Trophoblast cell (in vitro differentiated cells and primary cell): ENCODE data around the gene NLK.

ENCODE experiments used
- DNase-seq, 2 donors: peaks; one replicate each; pipeline ENCODE4 v3.0.0-alpha.2; 2016
- H2AFZ ChIP-seq: 2 replicates; pipeline ENCODE4 v1.6.1; 2013; ENCODE audit warnings: low read length, moderate library complexity, mild to moderate bottlenecking; ENCODE audit not compliant: insufficient read depth, poor library complexity
- H2AK5ac ChIP-seq: 2 replicates; pipeline ENCODE4 v1.6.1; 2013; ENCODE audit warnings: mild to moderate bottlenecking, low read length
- H2BK120ac ChIP-seq: 2 replicates; pipeline ENCODE4 v1.6.1; 2013; ENCODE audit warnings: low read length, mild to moderate bottlenecking, moderate library complexity; ENCODE audit not compliant: insufficient read depth, poor library complexity
- H2BK12ac ChIP-seq: 2 replicates; pipeline ENCODE4 v1.6.1; 2013; ENCODE audit warnings: mild to moderate bottlenecking, low read length, moderate library complexity
- H2BK5ac ChIP-seq: 2 replicates; pipeline ENCODE4 v1.6.1; 2013; ENCODE audit warnings: low read length, low read depth, moderate library complexity, mild to moderate bottlenecking; ENCODE audit not compliant: poor library complexity
- H3K14ac ChIP-seq: 2 replicates; pipeline ENCODE4 v1.6.1; 2013; ENCODE audit warnings: mild to moderate bottlenecking, low read length
- H3K18ac ChIP-seq: 2 replicates; pipeline ENCODE4 v1.6.1; 2013; ENCODE audit warnings: mild to moderate bottlenecking, low read length
- H3K23ac ChIP-seq: 2 replicates; pipeline ENCODE4 v1.6.1; 2013; ENCODE audit warnings: low read length
- H3K27ac ChIP-seq: 2 replicates; pipeline ENCODE4 v1.5.1; 2013; ENCODE audit warnings: low read depth, mild to moderate bottlenecking, inconsistent platforms, low read length, moderate library complexity
- H3K27me3 ChIP-seq: 2 replicates; pipeline ENCODE4 v1.6.1; 2013; ENCODE audit warnings: inconsistent platforms, mild to moderate bottlenecking, low read length, moderate library complexity; ENCODE audit not compliant: insufficient read depth
- H3K36me3 ChIP-seq, 2 experiments: 1 replicate in 1 of 2; 2 replicates in 1 of 2; pipeline ENCODE4 v1.6.1; 2013; ENCODE audit warnings: low read length in 2 of 2, mild to moderate bottlenecking in 2 of 2, moderate library complexity in 1 of 2; ENCODE audit not compliant: insufficient read depth in 2 of 2, control insufficient read depth in 1 of 2
- H3K4ac ChIP-seq: 2 replicates; pipeline ENCODE4 v1.6.1; 2013; ENCODE audit warnings: low read depth, mild to moderate bottlenecking, low read length, moderate library complexity
- H3K4me1 ChIP-seq, 2 experiments: 1 replicate in 1 of 2; 2 replicates in 1 of 2; pipeline ENCODE4 v1.6.1; 2013; ENCODE audit warnings: low read length in 2 of 2, mild to moderate bottlenecking in 2 of 2, moderate library complexity in 1 of 2; ENCODE audit not compliant: insufficient read depth in 2 of 2, control insufficient read depth in 1 of 2
- H3K4me2 ChIP-seq: 2 replicates; pipeline ENCODE4 v1.6.1; 2013; ENCODE audit warnings: inconsistent platforms, mild to moderate bottlenecking, low read length, moderate library complexity
- H3K4me3 ChIP-seq: 2 replicates; pipeline ENCODE4 v1.5.1; 2013; ENCODE audit warnings: mild to moderate bottlenecking, low read depth, low read length, inconsistent platforms
- H3K79me1 ChIP-seq: one replicate; pipeline ENCODE4 v1.6.1; 2013; ENCODE audit warnings: low read length
- H3K79me2 ChIP-seq: 2 replicates; pipeline ENCODE4 v1.6.1; 2013; ENCODE audit warnings: low read length, mild to moderate bottlenecking; ENCODE audit not compliant: control insufficient read depth, insufficient read depth, poor library complexity
- H3K9ac ChIP-seq: 2 replicates; pipeline ENCODE4 v1.6.1; 2013; ENCODE audit warnings: mild to moderate bottlenecking, low read length
- H3K9me3 ChIP-seq: 2 replicates; pipeline ENCODE4 v1.6.1; 2013; ENCODE audit warnings: low read depth, mild to moderate bottlenecking, control low read depth, inconsistent platforms, low read length; ENCODE audit not compliant: insufficient read depth
- H4K12ac ChIP-seq: 2 replicates; pipeline ENCODE4 v1.6.1; 2013; ENCODE audit warnings: low read depth, mild to moderate bottlenecking, low read length, moderate library complexity
- H4K8ac ChIP-seq: 2 replicates; pipeline ENCODE4 v1.6.1; 2013; ENCODE audit warnings: low read depth, mild to moderate bottlenecking, low read length, moderate library complexity
- H4K91ac ChIP-seq: one replicate; pipeline ENCODE4 v1.6.1; 2013; ENCODE audit warnings: low read depth, mild to moderate bottlenecking, low read length, moderate library complexity
- WGBS: extraction: QIAGEN DNeasy Blood & Tissue Kit; methylation state at CpG from one replicate; pipeline ENCODE4 v1.1.7; 2013; ENCODE audit warnings: missing lambda C conversion rate; ENCODE audit not compliant: insufficient read length, insufficient coverage; ENCODE audit errors: extremely low coverage; 5-methylcytosine and 5-hydroxymethylcytosine counted together

NLK gene

DNA sequence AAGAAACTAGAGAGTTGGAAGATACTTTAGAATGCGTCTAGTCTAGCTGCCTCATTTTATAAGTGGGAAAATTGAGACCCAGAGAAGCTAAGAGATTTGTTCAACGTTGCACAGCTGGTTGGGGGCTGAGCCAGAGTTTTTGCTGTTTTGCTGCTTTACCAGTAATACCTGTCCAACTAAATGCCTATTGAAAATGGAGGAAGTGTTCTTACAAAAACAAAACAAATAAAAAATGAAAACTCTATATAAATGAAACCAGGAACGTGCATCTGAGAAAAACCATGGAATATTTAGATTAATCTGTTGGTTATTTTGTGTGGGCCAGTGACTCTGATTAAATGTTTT lies 13.8 kb downstream of the NLK start:
- Histone ChIP-seq H2AK5ac (no peak overlapping the region), H3K9me3 (no peaks in the 10 kb centered on the region), H2BK12ac (no peak overlapping the region), H3K27me3 (no peaks in the 10 kb centered on the region), H3K4me3 (no peak overlapping the region), H2BK120ac (no peak overlapping the region), H3K27ac (no peak overlapping the region), H3K4me2 (no peak overlapping the region), H3K9ac (no peak overlapping the region), H2AFZ (no peak overlapping the region), H3K18ac (no peak overlapping the region), H3K23ac (no peak overlapping the region), H4K91ac (no peak overlapping the region), H2BK5ac (no peak overlapping the region), H3K36me3 (peaks cover 1 to 2% of the 10 kb centered on the region in 2 experiments), H3K79me1 (no peaks in the 10 kb centered on the region), H4K8ac (no peak overlapping the region), H4K12ac (no peak overlapping the region), H3K4me1 (no peaks in the 10 kb centered on the region), H3K4ac (no peak overlapping the region), H3K79me2 (peaks cover 4% of the 10 kb centered on the region), H3K14ac (no peak overlapping the region)
- no peak for DNase-seq
- no CpG with 5 or more reads among the region's 3 CpGs for WGBS

DNA sequence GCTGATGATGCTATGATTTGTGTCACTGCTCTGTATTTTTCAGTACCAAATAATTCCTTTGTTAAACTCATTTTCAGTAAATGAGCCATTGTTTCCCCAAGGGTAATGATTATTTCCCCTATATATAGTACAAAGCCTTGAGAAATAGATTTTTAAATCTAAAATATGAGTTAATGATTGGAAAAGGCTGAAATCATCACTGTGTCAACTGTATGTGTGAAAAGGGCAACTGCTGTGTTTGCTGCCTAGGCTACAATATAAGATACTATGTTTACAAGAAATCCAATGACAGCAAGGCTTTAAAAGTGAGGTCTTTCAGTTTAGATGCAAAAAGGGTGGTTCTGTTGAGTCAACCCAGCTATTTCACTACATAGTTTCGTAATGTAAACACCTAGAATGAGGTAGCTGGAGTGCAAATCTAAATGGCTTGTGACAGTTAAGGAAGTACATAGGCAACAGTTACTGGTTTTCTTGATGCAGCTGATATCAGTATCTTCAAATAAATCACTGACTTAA lies 15.3 kb downstream of the NLK start:
- Histone ChIP-seq H3K23ac (no peak overlapping the region), H3K4me3 (no peak overlapping the region), H4K91ac (no peak overlapping the region), H4K8ac (no peak overlapping the region), H3K27ac (no peak overlapping the region), H3K4me2 (no peak overlapping the region), H2BK12ac (no peak overlapping the region), H2BK120ac (no peak overlapping the region), H3K18ac (no peak overlapping the region), H3K79me1 (no peaks in the 10 kb centered on the region), H3K9ac (no peak overlapping the region), H2BK5ac (no peak overlapping the region), H3K79me2 (peaks cover 4% of the 10 kb centered on the region), H3K9me3 (no peaks in the 10 kb centered on the region), H4K12ac (no peak overlapping the region), H2AK5ac (no peak overlapping the region), H3K14ac (no peak overlapping the region), H3K36me3 (peaks cover 1 to 3% of the 10 kb centered on the region in 2 experiments), H3K4me1 (no peaks in the 10 kb centered on the region), H3K27me3 (no peaks in the 10 kb centered on the region), H3K4ac (no peak overlapping the region), H2AFZ (no peak overlapping the region)
- peak in 1 of 2 donors; percentile 26 for DNase-seq
- no CpG with 5 or more reads among the region's 1 CpG for WGBS

DNA sequence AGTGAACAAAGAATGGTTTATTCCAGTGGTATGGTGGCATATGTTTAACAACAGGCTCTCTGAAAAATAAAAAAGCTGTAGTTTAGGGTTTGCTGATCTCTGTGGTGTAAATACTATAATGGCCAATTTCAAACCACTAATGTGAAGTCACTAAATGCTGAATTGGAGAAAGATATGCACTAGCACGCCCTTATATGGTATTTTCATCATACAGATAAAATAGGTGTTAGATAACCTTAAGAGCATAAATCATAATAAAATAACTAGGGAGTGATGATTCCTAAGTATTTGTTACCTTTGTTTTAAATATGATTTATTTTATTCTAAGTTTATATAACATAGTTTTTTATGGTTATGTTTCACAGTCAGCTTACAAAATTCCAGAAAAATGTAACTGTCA lies 17.2 kb downstream of the NLK start:
- no peak overlapping the region for H2AK5ac ChIP-seq
- no peak overlapping the region for H2BK12ac ChIP-seq
- H3K79me1 ChIP-seq = no peaks in the 10 kb centered on the region
- no CpG with 5 or more reads among the region's 1 CpG for WGBS
- no peaks in the 10 kb centered on the region for H3K27me3 ChIP-seq
- no peaks in the 10 kb centered on the region for H3K9me3 ChIP-seq
- H3K23ac ChIP-seq = no peak overlapping the region
- H3K79me2 ChIP-seq = peaks cover 4% of the 10 kb centered on the region
- no peak overlapping the region for H3K4ac ChIP-seq
- no peak overlapping the region for H3K9ac ChIP-seq
- H4K12ac ChIP-seq = no peak overlapping the region
- no peak overlapping the region for H2AFZ ChIP-seq
- H3K4me3 ChIP-seq = no peak overlapping the region
- H3K36me3 ChIP-seq = peaks cover 1 to 4% of the 10 kb centered on the region in 2 experiments
- no peak for DNase-seq
- no peak overlapping the region for H2BK120ac ChIP-seq
- H3K14ac ChIP-seq = no peak overlapping the region
- H3K27ac ChIP-seq = no peak overlapping the region
- no peak overlapping the region for H2BK5ac ChIP-seq
- H4K8ac ChIP-seq = no peak overlapping the region
- H3K4me1 ChIP-seq = no peaks in the 10 kb centered on the region
- no peak overlapping the region for H3K4me2 ChIP-seq
- no peak overlapping the region for H3K18ac ChIP-seq
- H4K91ac ChIP-seq = no peak overlapping the region

DNA sequence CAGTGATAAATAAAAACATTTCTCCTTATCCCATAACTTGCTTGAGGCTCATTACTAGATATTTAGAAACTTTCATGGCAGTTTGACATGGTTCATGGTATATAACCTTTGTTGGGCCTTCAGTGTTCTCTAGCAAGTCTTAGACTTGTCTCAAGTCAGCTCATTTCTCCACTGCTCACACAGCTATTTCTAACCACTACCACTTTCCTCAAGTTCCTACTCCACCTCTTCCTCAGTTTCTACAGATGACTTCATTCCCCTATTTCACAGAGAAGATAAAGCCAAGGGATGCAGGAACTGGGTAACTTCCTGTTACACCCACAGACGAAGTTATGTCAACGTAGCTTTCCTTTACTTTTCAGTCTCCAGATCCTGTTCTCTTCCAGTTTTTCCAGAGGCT lies 23.2 kb downstream of the NLK start:
- H3K14ac ChIP-seq = no peak overlapping the region

More for the DNA sequence above, 23.2 kb downstream of the NLK start:
- no peak overlapping the region for H3K9ac ChIP-seq
- no peak overlapping the region for H2BK5ac ChIP-seq
- no peak overlapping the region for H4K8ac ChIP-seq
- H3K79me2 ChIP-seq = no peaks in the 10 kb centered on the region
- H3K79me1 ChIP-seq = no peaks in the 10 kb centered on the region
- H3K27me3 ChIP-seq = no peaks in the 10 kb centered on the region
- no peak overlapping the region for H3K27ac ChIP-seq
- no peak overlapping the region for H3K4me3 ChIP-seq
- no peaks in the 10 kb centered on the region for H3K9me3 ChIP-seq
- DNase-seq = no peak
- no peak overlapping the region for H2BK120ac ChIP-seq
- H3K18ac ChIP-seq = no peak overlapping the region
- H3K4me1 ChIP-seq = no peaks in the 10 kb centered on the region
- no peak overlapping the region for H2AK5ac ChIP-seq
- H3K4me2 ChIP-seq = no peak overlapping the region
- H3K23ac ChIP-seq = no peak overlapping the region
- no peak overlapping the region for H2AFZ ChIP-seq
- H2BK12ac ChIP-seq = no peak overlapping the region
- no peak overlapping the region for H4K91ac ChIP-seq
- H3K36me3 ChIP-seq = peaks cover 1% of the 10 kb centered on the region in 2 experiments
- no peak overlapping the region for H4K12ac ChIP-seq
- no peak overlapping the region for H3K4ac ChIP-seq
- WGBS = no CpG with 5 or more reads among the region's 2 CpGs
